GM23338 (cell line): ENCODE results near the gene SMAD9.

ENCODE experiments used
- CREB1 ChIP-seq: fragments of 250-450 bp; sonication (Bioruptor Pico); IDR thresholded peaks from 2 replicates; pipeline ENCODE4 v1.5.0; 2020; ENCODE audit warnings: low read depth, mild to moderate bottlenecking, moderate library complexity
- EZH2 ChIP-seq: fragments of 200-600 bp; sonication (generic); IDR thresholded peaks from one replicate; pipeline ENCODE4 v1.8.0; 2017; ENCODE audit warnings: antibody characterized with exemption, mild to moderate bottlenecking, low read depth; ENCODE audit not compliant: unreplicated experiment
- EZH2phosphoT487 ChIP-seq: fragments of 200-600 bp; sonication (generic); IDR thresholded peaks from one replicate; pipeline ENCODE4 v1.8.1; 2018; ENCODE audit warnings: antibody characterized with exemption; ENCODE audit not compliant: unreplicated experiment
- JUNB ChIP-seq: IDR thresholded peaks from one replicate; pipeline ENCODE4 v1.6.1; 2016; ENCODE audit warnings: antibody characterized with exemption; ENCODE audit not compliant: unreplicated experiment
- NANOG ChIP-seq: IDR thresholded peaks from 2 replicates; pipeline ENCODE4 v1.6.1; 2016; ENCODE audit warnings: antibody characterized with exemption, borderline replicate concordance
- POLR2AphosphoS5 ChIP-seq: IDR thresholded peaks from 2 replicates; pipeline ENCODE4 v1.6.1; 2016; ENCODE audit warnings: antibody characterized with exemption, low read depth
- ZNF331 ChIP-seq: fragments of 250-450 bp; sonication (Bioruptor Pico); IDR thresholded peaks from 2 replicates; pipeline ENCODE4 v1.5.0; 2020; ENCODE audit warnings: low read depth, mild to moderate bottlenecking, moderate library complexity
- TF ChIP-seq, protein P1 (sequence below), 2 experiments: fragments of 200-600 bp in 1 of 2; sonication (generic) in 1 of 2; conservative IDR thresholded peaks; 2 replicates each; pipeline versions ENCODE4 v1.5.1 to v1.6.1; 2016 to 2017; ENCODE audit warnings: antibody characterized with exemption in 2 of 2, low read depth in 2 of 2, mild to moderate bottlenecking in 2 of 2, moderate library complexity in 1 of 2
- TF ChIP-seq, protein P2 (sequence below): IDR thresholded peaks from one replicate; pipeline ENCODE4 v1.6.1; 2018; ENCODE audit warnings: antibody characterized with exemption; ENCODE audit not compliant: unreplicated experiment
- TF ChIP-seq, protein P3 (sequence below): IDR thresholded peaks from 2 replicates; pipeline ENCODE4 v1.6.1; 2016; ENCODE audit warnings: antibody characterized with exemption
- TF ChIP-seq, protein P4 (sequence below): fragments of 250-450 bp; sonication (Bioruptor Pico); IDR thresholded peaks from 2 replicates; pipeline ENCODE4 v1.5.0; 2020; ENCODE audit warnings: mild to moderate bottlenecking, moderate library complexity

DNA sequence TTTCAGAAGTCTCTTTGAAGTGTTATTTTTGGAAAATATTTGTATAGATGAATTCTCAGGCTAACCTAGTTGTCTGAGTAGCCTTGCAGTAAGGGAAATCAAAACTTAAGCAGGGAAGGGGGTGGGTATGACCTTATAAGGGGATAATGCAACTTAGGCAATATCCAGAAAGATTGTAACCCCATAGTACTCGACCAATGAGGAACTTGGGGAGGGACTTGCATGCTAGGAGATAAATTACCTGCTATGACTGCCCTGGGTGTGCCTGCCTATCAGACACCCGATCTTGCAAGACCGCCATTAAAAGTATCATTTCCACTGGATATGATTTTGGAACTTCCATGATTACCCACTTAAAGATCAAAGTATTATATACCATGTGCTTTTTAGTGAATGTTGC is 124.0 kb downstream of the SMAD9 start:
- TF ChIP-seq, protein P1, sequence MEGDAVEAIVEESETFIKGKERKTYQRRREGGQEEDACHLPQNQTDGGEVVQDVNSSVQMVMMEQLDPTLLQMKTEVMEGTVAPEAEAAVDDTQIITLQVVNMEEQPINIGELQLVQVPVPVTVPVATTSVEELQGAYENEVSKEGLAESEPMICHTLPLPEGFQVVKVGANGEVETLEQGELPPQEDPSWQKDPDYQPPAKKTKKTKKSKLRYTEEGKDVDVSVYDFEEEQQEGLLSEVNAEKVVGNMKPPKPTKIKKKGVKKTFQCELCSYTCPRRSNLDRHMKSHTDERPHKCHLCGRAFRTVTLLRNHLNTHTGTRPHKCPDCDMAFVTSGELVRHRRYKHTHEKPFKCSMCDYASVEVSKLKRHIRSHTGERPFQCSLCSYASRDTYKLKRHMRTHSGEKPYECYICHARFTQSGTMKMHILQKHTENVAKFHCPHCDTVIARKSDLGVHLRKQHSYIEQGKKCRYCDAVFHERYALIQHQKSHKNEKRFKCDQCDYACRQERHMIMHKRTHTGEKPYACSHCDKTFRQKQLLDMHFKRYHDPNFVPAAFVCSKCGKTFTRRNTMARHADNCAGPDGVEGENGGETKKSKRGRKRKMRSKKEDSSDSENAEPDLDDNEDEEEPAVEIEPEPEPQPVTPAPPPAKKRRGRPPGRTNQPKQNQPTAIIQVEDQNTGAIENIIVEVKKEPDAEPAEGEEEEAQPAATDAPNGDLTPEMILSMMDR (conservative IDR thresholded peaks at IDR 0.05; ENCODE audit: low read depth in 2 of 2): no peak
- TF ChIP-seq POLR2AphosphoS5: no peak
- TF ChIP-seq, protein P2, sequence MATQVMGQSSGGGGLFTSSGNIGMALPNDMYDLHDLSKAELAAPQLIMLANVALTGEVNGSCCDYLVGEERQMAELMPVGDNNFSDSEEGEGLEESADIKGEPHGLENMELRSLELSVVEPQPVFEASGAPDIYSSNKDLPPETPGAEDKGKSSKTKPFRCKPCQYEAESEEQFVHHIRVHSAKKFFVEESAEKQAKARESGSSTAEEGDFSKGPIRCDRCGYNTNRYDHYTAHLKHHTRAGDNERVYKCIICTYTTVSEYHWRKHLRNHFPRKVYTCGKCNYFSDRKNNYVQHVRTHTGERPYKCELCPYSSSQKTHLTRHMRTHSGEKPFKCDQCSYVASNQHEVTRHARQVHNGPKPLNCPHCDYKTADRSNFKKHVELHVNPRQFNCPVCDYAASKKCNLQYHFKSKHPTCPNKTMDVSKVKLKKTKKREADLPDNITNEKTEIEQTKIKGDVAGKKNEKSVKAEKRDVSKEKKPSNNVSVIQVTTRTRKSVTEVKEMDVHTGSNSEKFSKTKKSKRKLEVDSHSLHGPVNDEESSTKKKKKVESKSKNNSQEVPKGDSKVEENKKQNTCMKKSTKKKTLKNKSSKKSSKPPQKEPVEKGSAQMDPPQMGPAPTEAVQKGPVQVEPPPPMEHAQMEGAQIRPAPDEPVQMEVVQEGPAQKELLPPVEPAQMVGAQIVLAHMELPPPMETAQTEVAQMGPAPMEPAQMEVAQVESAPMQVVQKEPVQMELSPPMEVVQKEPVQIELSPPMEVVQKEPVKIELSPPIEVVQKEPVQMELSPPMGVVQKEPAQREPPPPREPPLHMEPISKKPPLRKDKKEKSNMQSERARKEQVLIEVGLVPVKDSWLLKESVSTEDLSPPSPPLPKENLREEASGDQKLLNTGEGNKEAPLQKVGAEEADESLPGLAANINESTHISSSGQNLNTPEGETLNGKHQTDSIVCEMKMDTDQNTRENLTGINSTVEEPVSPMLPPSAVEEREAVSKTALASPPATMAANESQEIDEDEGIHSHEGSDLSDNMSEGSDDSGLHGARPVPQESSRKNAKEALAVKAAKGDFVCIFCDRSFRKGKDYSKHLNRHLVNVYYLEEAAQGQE: no peak
- TF ChIP-seq, protein P3, sequence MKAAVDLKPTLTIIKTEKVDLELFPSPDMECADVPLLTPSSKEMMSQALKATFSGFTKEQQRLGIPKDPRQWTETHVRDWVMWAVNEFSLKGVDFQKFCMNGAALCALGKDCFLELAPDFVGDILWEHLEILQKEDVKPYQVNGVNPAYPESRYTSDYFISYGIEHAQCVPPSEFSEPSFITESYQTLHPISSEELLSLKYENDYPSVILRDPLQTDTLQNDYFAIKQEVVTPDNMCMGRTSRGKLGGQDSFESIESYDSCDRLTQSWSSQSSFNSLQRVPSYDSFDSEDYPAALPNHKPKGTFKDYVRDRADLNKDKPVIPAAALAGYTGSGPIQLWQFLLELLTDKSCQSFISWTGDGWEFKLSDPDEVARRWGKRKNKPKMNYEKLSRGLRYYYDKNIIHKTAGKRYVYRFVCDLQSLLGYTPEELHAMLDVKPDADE: no peak
- no peak for TF ChIP-seq EZH2phosphoT487
- TF ChIP-seq JUNB: no peak
- TF ChIP-seq EZH2: no peak
- TF ChIP-seq CREB1 (CRISPR knock-in tag): no peak
- no peak for TF ChIP-seq ZNF331 (CRISPR knock-in tag)
- TF ChIP-seq, protein P4, sequence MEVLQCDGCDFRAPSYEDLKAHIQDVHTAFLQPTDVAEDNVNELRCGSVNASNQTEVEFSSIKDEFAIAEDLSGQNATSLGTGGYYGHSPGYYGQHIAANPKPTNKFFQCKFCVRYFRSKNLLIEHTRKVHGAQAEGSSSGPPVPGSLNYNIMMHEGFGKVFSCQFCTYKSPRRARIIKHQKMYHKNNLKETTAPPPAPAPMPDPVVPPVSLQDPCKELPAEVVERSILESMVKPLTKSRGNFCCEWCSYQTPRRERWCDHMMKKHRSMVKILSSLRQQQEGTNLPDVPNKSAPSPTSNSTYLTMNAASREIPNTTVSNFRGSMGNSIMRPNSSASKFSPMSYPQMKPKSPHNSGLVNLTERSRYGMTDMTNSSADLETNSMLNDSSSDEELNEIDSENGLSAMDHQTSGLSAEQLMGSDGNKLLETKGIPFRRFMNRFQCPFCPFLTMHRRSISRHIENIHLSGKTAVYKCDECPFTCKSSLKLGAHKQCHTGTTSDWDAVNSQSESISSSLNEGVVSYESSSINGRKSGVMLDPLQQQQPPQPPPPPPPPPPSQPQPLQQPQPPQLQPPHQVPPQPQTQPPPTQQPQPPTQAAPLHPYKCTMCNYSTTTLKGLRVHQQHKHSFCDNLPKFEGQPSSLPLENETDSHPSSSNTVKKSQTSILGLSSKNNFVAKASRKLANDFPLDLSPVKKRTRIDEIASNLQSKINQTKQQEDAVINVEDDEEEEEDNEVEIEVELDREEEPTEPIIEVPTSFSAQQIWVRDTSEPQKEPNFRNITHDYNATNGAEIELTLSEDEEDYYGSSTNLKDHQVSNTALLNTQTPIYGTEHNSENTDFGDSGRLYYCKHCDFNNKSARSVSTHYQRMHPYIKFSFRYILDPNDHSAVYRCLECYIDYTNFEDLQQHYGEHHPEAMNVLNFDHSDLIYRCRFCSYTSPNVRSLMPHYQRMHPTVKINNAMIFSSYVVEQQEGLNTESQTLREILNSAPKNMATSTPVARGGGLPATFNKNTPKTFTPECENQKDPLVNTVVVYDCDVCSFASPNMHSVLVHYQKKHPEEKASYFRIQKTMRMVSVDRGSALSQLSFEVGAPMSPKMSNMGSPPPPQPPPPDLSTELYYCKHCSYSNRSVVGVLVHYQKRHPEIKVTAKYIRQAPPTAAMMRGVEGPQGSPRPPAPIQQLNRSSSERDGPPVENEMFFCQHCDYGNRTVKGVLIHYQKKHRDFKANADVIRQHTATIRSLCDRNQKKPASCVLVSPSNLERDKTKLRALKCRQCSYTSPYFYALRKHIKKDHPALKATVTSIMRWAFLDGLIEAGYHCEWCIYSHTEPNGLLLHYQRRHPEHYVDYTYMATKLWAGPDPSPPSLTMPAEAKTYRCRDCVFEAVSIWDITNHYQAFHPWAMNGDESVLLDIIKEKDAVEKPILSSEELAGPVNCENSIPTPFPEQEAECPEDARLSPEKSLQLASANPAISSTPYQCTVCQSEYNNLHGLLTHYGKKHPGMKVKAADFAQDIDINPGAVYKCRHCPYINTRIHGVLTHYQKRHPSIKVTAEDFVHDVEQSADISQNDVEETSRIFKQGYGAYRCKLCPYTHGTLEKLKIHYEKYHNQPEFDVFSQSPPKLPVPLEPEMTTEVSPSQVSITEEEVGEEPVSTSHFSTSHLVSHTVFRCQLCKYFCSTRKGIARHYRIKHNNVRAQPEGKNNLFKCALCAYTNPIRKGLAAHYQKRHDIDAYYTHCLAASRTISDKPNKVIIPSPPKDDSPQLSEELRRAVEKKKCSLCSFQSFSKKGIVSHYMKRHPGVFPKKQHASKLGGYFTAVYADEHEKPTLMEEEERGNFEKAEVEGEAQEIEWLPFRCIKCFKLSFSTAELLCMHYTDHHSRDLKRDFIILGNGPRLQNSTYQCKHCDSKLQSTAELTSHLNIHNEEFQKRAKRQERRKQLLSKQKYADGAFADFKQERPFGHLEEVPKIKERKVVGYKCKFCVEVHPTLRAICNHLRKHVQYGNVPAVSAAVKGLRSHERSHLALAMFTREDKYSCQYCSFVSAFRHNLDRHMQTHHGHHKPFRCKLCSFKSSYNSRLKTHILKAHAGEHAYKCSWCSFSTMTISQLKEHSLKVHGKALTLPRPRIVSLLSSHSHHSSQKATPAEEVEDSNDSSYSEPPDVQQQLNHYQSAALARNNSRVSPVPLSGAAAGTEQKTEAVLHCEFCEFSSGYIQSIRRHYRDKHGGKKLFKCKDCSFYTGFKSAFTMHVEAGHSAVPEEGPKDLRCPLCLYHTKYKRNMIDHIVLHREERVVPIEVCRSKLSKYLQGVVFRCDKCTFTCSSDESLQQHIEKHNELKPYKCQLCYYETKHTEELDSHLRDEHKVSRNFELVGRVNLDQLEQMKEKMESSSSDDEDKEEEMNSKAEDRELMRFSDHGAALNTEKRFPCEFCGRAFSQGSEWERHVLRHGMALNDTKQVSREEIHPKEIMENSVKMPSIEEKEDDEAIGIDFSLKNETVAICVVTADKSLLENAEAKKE: no peak
- TF ChIP-seq NANOG: no peak
